Right cardiac atrium (tissue), 5 donors: Measurements from ENCODE around the gene TMEM11. TPM values are rescaled to one million over a fixed set of nuclear protein-coding genes. Genes with fewer than 3 reads are reported as not detected.

ENCODE experiments used
- ATAC-seq, 2 donors: fragments of 200-7000 bp; cut with Tn5 transposase; one replicate each; pipeline versions ENCODE4 v1.8.0 to v1.9.1; 2020; ENCODE audit warnings: moderate library complexity in 2 of 2, mild to moderate bottlenecking in 1 of 2
- DNase-seq, 3 donors: peaks; one replicate each; pipeline ENCODE4 v3.0.0-alpha.2; 2020
- H3K27ac ChIP-seq: one replicate; pipeline ENCODE4 v1.5.1; 2013; ENCODE audit warnings: mild to moderate bottlenecking, low read length, control low read depth, moderate library complexity
- H3K27me3 ChIP-seq: one replicate; pipeline ENCODE4 v1.6.1; 2013; ENCODE audit not compliant: control insufficient read depth, insufficient read depth
- H3K4me1 ChIP-seq: one replicate; pipeline ENCODE4 v1.6.1; 2013; ENCODE audit warnings: low read length; ENCODE audit not compliant: control insufficient read depth, insufficient read depth
- H3K4me3 ChIP-seq: one replicate; pipeline ENCODE4 v1.5.1; 2013; ENCODE audit warnings: low read length, control low read depth
- H3K9me3 ChIP-seq: one replicate; pipeline ENCODE4 v1.6.1; 2013; ENCODE audit warnings: low read length; ENCODE audit not compliant: control insufficient read depth
- WGBS: extraction: QIAGEN DNeasy Blood & Tissue Kit; methylation state at CpG from one replicate; pipeline ENCODE4 v1.1.7; 2013; 5-methylcytosine and 5-hydroxymethylcytosine counted together
- intact Hi-C, 4 donors: fragments of 100-400 bp; cut with DNase I; formaldehyde crosslinking; loops; one replicate each; pipeline versions ENCODE4 v1.11.0 to v1.14.0; 2022 to 2023
- polyA plus RNA-seq: library from polyadenylated mRNA; stranded (reverse); fragments of 200-250 nt; gene quantifications from one replicate; pipeline ENCODE4 v1.2.3, GENCODE V29; 2013
- total RNA-seq, 4 donors: library from RNA; stranded (reverse); fragmentation: NEBNext Ultra II Directional; extraction: Animal tissue kit (Norgen Biotek cat#: 25700); gene quantifications; one replicate each; pipeline ENCODE4 v1.2.1, GENCODE V29; 2021
- donor health status: healthy with polysubstance abuse.
- donor health status: DM: no; HTN: yes; CAD: no.
- donor health status: DM: no; HTN: no; CAD: no.
- donor health status: DM: no; HTN: yes; CAD: no; lungs with severe emphysema.
- donor health status: DM: yes; HTN: yes; CAD: no.

TMEM11 gene
- total and polyA plus RNA-seq, 5 donors = 26.2 to 46.2 (median 28.1) TPM

- Histone ChIP-seq H3K27me3 (no peaks in the 10 kb centered on the region), H3K4me1 (peaks cover 14% of the 10 kb centered on the region)
- intact Hi-C loops = loop anchor here in 1 of 4 donors (10.0 kb wide), 1 partner anchor 65 kb away; no protein-coding TSS in a partner anchor
Observed at GRCh38 chr17:21169496-21169895, 44.5 kb downstream of the TMEM11 start.

GRCh38 chr17:21168555-21168865 is 45.5 kb downstream of the TMEM11 start:
- peaks cover 14% of the 10 kb centered on the region for H3K4me1 ChIP-seq
- H3K27ac ChIP-seq = no peak overlapping the region
- no peaks in the 10 kb centered on the region for H3K27me3 ChIP-seq
- ATAC-seq (no peak), DNase-seq (no peak)
- intact Hi-C loops = loop anchor here in 1 of 4 donors (10.0 kb wide), 1 partner anchor 66 kb away; no protein-coding TSS in a partner anchor
- H3K9me3 ChIP-seq = no peaks in the 10 kb centered on the region
- 98% methylated on average over 12 of the region's 12 CpGs for WGBS
- no peak overlapping the region for H3K4me3 ChIP-seq

More at GRCh38 chr17:21169496-21169895, 44.5 kb downstream of the TMEM11 start:
- Histone ChIP-seq H3K4me3 (no peak overlapping the region), H3K27ac (no peak overlapping the region), H3K9me3 (no peaks in the 10 kb centered on the region)
- DNase-seq (no peak), ATAC-seq (no peak)
- WGBS = 86% methylated on average over 7 of the region's 7 CpGs

- no peak for DNase-seq
- WGBS = 61% methylated on average over 5 of the region's 5 CpGs
- intact Hi-C loops = loop anchor here in 1 of 4 donors (10.0 kb wide), 1 partner anchor 67 kb away; no protein-coding TSS in a partner anchor
Observed at GRCh38 chr17:21167303-21167702, 46.7 kb downstream of the TMEM11 start.

GRCh38 chr17:21166595-21167210 is 47.3 kb downstream of the TMEM11 start:
- no peaks in the 10 kb centered on the region for H3K27me3 ChIP-seq
- 35% methylated on average over 5 of the region's 5 CpGs for WGBS
- no peaks in the 10 kb centered on the region for H3K9me3 ChIP-seq
- DNase-seq (no peak), ATAC-seq (peak; percentile 37 to 47)
- peak overlapping the region; percentile 26 for H3K4me3 ChIP-seq
- H3K4me1 ChIP-seq = peaks cover 17% of the 10 kb centered on the region
- H3K27ac ChIP-seq = peak overlapping the region; percentile 88
- intact Hi-C loops = loop anchor here in 1 of 4 donors (10.0 kb wide), 1 partner anchor 68 kb away; no protein-coding TSS in a partner anchor

More at GRCh38 chr17:21167303-21167702, 46.7 kb downstream of the TMEM11 start:
- peak; percentile 54 to 62 for ATAC-seq
- Histone ChIP-seq H3K9me3 (no peaks in the 10 kb centered on the region), H3K4me1 (peaks cover 17% of the 10 kb centered on the region), H3K27ac (peak overlapping the region; percentile 88), H3K4me3 (no peak overlapping the region), H3K27me3 (no peaks in the 10 kb centered on the region)

GRCh38 chr17:21165922-21166594 is 47.9 kb downstream of the TMEM11 start:
- Histone ChIP-seq H3K27ac (peak overlapping the region; percentile 87), H3K4me1 (peaks cover 16% of the 10 kb centered on the region), H3K4me3 (no peak overlapping the region), H3K9me3 (no peaks in the 10 kb centered on the region), H3K27me3 (no peaks in the 10 kb centered on the region)
- DNase-seq (peak; percentile 69 to 85 (median 84)), ATAC-seq (peak; percentile 76 to 78)
- intact Hi-C loops = loop anchor here in 1 of 4 donors (10.0 kb wide), 1 partner anchor 69 kb away; no protein-coding TSS in a partner anchor
- WGBS = 61% methylated on average over 11 of the region's 11 CpGs

- no peak for DNase-seq
- Histone ChIP-seq H3K4me1 (peaks cover 14% of the 10 kb centered on the region), H3K9me3 (no peaks in the 10 kb centered on the region), H3K27ac (no peak overlapping the region), H3K4me3 (no peak overlapping the region), H3K27me3 (no peaks in the 10 kb centered on the region)
- WGBS = 59% methylated on average over 5 of the region's 5 CpGs
- intact Hi-C loops = loop anchor here in 1 of 4 donors (10.0 kb wide), 1 partner anchor 70 kb away; no protein-coding TSS in a partner anchor
- no peak for ATAC-seq
Observed at GRCh38 chr17:21164620-21165019, 49.3 kb downstream of the TMEM11 start.

GRCh38 chr17:21164216-21164615 is 49.7 kb downstream of the TMEM11 start:
- 94% methylated on average over 6 of the region's 6 CpGs for WGBS
- H3K4me1 ChIP-seq = peaks cover 11% of the 10 kb centered on the region
- ATAC-seq (no peak), DNase-seq (no peak)
- no peak overlapping the region for H3K27ac ChIP-seq
- intact Hi-C loops = loop anchor here in 1 of 4 donors (10.0 kb wide), 1 partner anchor 71 kb away; no protein-coding TSS in a partner anchor
- H3K27me3 ChIP-seq = no peaks in the 10 kb centered on the region
- H3K4me3 ChIP-seq = no peak overlapping the region
- H3K9me3 ChIP-seq = no peaks in the 10 kb centered on the region

- Histone ChIP-seq H3K4me1 (peaks cover 9% of the 10 kb centered on the region), H3K9me3 (no peaks in the 10 kb centered on the region), H3K4me3 (no peak overlapping the region), H3K27ac (no peak overlapping the region), H3K27me3 (no peaks in the 10 kb centered on the region)
- WGBS = 94% methylated on average over 6 of the region's 6 CpGs
- DNase-seq = no peak
- ATAC-seq = no peak
- intact Hi-C loops = loop anchor here in 1 of 4 donors (10.0 kb wide), 1 partner anchor 72 kb away; no protein-coding TSS in a partner anchor
Observed at GRCh38 chr17:21163101-21163500, 50.9 kb downstream of the TMEM11 start.

GRCh38 chr17:21162394-21162775 is 51.6 kb downstream of the TMEM11 start:
- Histone ChIP-seq H3K27me3 (no peaks in the 10 kb centered on the region), H3K4me3 (no peak overlapping the region), H3K9me3 (no peaks in the 10 kb centered on the region), H3K4me1 (peaks cover 9% of the 10 kb centered on the region), H3K27ac (peak overlapping the region; percentile 64)
- ATAC-seq (no peak), DNase-seq (no peak)
- intact Hi-C loops = loop anchor here in 1 of 4 donors (10.0 kb wide), 1 partner anchor 72 kb away; no protein-coding TSS in a partner anchor
- 41% methylated on average over 2 of the region's 2 CpGs for WGBS

- intact Hi-C loops = loop anchor here in 1 of 4 donors (10.0 kb wide), 1 partner anchor 73 kb away; no protein-coding TSS in a partner anchor
- DNase-seq (no peak), ATAC-seq (peak; percentile 50 to 57)
- 24% methylated on average over 7 of the region's 7 CpGs for whole genome bisulfite sequencing
- Histone ChIP-seq H3K4me3 (no peak overlapping the region), H3K4me1 (peaks cover 6% of the 10 kb centered on the region), H3K27ac (peak overlapping the region; percentile 61), H3K9me3 (no peaks in the 10 kb centered on the region), H3K27me3 (no peaks in the 10 kb centered on the region)
Observed at GRCh38 chr17:21161498-21162393, 52.2 kb downstream of the TMEM11 start.
